Lower leg skin (tissue), 4 donors: ENCODE results near the gene BCL2L11. TPM values are rescaled to one million over a fixed set of nuclear protein-coding genes. Genes with fewer than 3 reads are reported as not detected.

Experiments used
- DNase-seq, 2 donors: peaks; one replicate each; pipeline ENCODE4 v3.0.0-alpha.2; 2019; ENCODE audit warnings: low spot score in 2 of 2
- H3K4me3 ChIP-seq: fragments of 200-600 bp; sonication (generic); 2 replicates; pipeline ENCODE4 v1.5.1; 2017; ENCODE audit warnings: mild to moderate bottlenecking, low read depth; ENCODE audit not compliant: poor library complexity, severe bottlenecking
- CTCF ChIP-seq, 3 donors: fragments of 450-650 bp; IDR thresholded peaks; one replicate each; pipeline ENCODE4 v1.5.1; 2016; ENCODE audit warnings: antibody characterized with exemption in 3 of 3, mild to moderate bottlenecking in 3 of 3, moderate library complexity in 2 of 3
- POLR2A ChIP-seq, 2 donors: fragments of 450-650 bp; IDR thresholded peaks; one replicate each; pipeline ENCODE4 v1.6.1; 2016 to 2017; ENCODE audit warnings: antibody characterized with exemption in 2 of 2, mild to moderate bottlenecking in 1 of 2, moderate library complexity in 1 of 2
- WGBS, 2 donors: methylation state at CpG; one replicate each; pipeline ENCODE4 v1.1.5; 2018; 5-methylcytosine and 5-hydroxymethylcytosine counted together
- intact Hi-C: fragments of 100-400 bp; cut with DNase I; formaldehyde crosslinking; loops from one replicate; pipeline ENCODE4 v1.15.0; 2023; ENCODE audit warnings: low total_unique reads
- total RNA-seq, 4 donors: library from RNA; depleted of rRNA; stranded (reverse); fragments of >200 nt; gene quantifications; one replicate each; pipeline ENCODE4 v1.1.0, GENCODE V29; 2016

The BCL2L11 gene
- total RNA-seq, 4 donors from 2014 or later: 5.4 to 17.2 (median 13.2) TPM

GRCh38 chr2:111169924-111170323, 49.2 kb downstream of the BCL2L11 start:
- TF ChIP-seq POLR2A (IDR thresholded peaks at IDR 0.05): no peak
- TF ChIP-seq CTCF (IDR thresholded peaks at IDR 0.05): no peak
- no peak overlapping the region for H3K4me3 ChIP-seq
- no peak for DNase-seq
- WGBS, 2 donors: 92 to 96% methylated on average over 3 of the region's 3 CpGs
- intact Hi-C loops: no loop called here

- DNase-seq: peak in 1 of 2 donors; percentile 74
- intact Hi-C loops: no loop called here
- 57 to 68% methylated on average over 10 of the region's 10 CpGs for WGBS, 2 donors
- H3K4me3 ChIP-seq: no peak overlapping the region
- TF ChIP-seq POLR2A (IDR thresholded peaks at IDR 0.05) (no peak), CTCF (IDR thresholded peaks at IDR 0.05) (no peak)
Observed at GRCh38 chr2:111171337-111171930, 50.7 kb downstream of the BCL2L11 start.

GRCh38 chr2:111172666-111173065, 52.0 kb downstream of the BCL2L11 start:
- WGBS, 2 donors: 92 to 93% methylated on average over 5 of the region's 5 CpGs
- TF ChIP-seq CTCF (IDR thresholded peaks at IDR 0.05) (no peak), POLR2A (IDR thresholded peaks at IDR 0.05) (no peak)

GRCh38 chr2:111173338-111173737, 52.6 kb downstream of the BCL2L11 start:
- TF ChIP-seq POLR2A (IDR thresholded peaks at IDR 0.05): no peak
- TF ChIP-seq CTCF (IDR thresholded peaks at IDR 0.05): no peak
- DNase-seq: peak in 1 of 2 donors; percentile 61
- 89 to 94% methylated on average over 6 to 7 of the region's 7 CpGs for WGBS, 2 donors
- intact Hi-C loops: no loop called here
- H3K4me3 ChIP-seq: no peak overlapping the region

More at GRCh38 chr2:111172666-111173065, 52.0 kb downstream of the BCL2L11 start:
- intact Hi-C loops: no loop called here
- DNase-seq: peak in 1 of 2 donors; percentile 60
- no peak overlapping the region for H3K4me3 ChIP-seq

- no peak for TF ChIP-seq CTCF (IDR thresholded peaks at IDR 0.05)
- no peak for TF ChIP-seq POLR2A (IDR thresholded peaks at IDR 0.05)
- WGBS, 2 donors: 93 to 97% methylated on average over 6 of the region's 6 CpGs
- DNase-seq: no peak
- intact Hi-C loops: no loop called here
- H3K4me3 ChIP-seq: no peak overlapping the region
Observed at GRCh38 chr2:111173856-111174255, 53.1 kb downstream of the BCL2L11 start.

- H3K4me3 ChIP-seq: no peak overlapping the region
- intact Hi-C loops: no loop called here
- WGBS, 2 donors: 89 to 90% methylated on average over 4 of the region's 4 CpGs
- TF ChIP-seq POLR2A (IDR thresholded peaks at IDR 0.05): no peak
- no peak for TF ChIP-seq CTCF (IDR thresholded peaks at IDR 0.05)
- DNase-seq: no peak
Observed at GRCh38 chr2:111175615-111176014, 54.9 kb downstream of the BCL2L11 start.
